LHCN-M2 (cell line): ENCODE data around the gene PHLDB1. TPM values are rescaled to one million over a fixed set of nuclear protein-coding genes. Genes with fewer than 3 reads are reported as not detected.
A peak's percentile ranks its signal among the peaks of the same experiment; 100 is the strongest.

Source experiments
- DNase-seq: peaks from one replicate; pipeline ENCODE4 v3.0.0-alpha.2; 2012; ENCODE audit warnings: low read depth
- total RNA-seq: library from RNA; depleted of rRNA; stranded (reverse); fragments of >200 nt; gene quantifications from 2 replicates; pipeline ENCODE4 v1.2.3, GENCODE V29; 2014

The PHLDB1 gene
- total RNA-seq, 1 experiment from 2014 or later = 79.0 TPM

DNA sequence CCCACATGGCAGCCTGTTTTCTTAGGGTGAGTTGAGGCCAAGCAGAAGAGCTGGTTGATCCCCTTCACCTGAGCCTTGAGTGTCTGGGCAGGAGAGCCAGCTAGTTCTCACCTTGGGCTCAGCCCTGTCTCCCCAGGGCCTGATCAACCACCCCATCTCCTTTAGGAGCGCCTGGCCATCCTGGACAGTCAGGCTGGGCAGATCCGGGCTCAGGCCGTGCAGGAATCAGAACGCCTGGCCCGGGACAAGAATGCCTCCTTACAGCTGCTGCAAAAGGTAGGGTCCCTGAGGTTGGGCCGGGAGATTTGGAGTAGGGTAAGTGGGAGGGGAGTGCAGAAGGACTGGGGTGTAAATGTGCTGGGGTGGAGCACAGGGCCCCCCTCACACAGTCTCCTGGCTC lies 31.3 kb downstream of the PHLDB1 start:
- no peak for DNase-seq

GRCh38 chr11:118639899-118640298 lies 32.5 kb downstream of the PHLDB1 start:
- no peak for DNase-seq

GRCh38 chr11:118640332-118641154 lies 33.1 kb downstream of the PHLDB1 start:
- no peak for DNase-seq

DNA sequence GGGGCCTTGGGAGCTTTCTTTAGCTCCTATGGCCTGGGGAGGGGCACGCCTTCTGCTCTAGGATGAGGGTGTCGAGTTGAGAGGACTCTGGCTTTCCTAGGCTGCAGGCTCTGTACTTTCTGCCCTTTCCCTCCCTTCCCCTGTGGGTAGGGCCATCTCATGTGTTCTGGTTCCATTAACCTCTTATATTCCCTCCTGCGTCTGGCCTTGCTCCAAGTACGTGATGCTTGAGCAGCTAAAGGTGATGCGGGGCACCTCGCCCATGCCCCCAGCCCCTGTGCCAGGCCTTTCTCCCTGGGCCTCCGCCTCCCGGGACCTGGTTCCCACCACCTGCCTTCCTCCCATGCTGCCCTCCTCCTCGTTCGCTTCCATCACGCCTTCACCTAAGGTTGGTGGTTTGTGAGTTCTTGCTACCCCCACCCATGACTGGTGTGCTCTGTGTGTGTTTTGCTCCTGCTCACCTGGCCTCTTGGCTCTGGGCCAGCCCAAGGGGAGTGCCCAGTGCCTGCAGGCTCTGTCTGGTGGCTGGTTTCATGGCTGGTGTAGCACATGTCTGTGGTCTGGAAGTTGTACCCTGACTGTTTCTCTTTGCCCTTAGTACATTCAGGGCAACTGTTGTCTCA lies 34.1 kb downstream of the PHLDB1 start:
- DNase-seq = no peak

- no peak for DNase-seq
These were observed 36.0 kb downstream of the PHLDB1 start for GRCh38 chr11:118643142-118643994.

DNA sequence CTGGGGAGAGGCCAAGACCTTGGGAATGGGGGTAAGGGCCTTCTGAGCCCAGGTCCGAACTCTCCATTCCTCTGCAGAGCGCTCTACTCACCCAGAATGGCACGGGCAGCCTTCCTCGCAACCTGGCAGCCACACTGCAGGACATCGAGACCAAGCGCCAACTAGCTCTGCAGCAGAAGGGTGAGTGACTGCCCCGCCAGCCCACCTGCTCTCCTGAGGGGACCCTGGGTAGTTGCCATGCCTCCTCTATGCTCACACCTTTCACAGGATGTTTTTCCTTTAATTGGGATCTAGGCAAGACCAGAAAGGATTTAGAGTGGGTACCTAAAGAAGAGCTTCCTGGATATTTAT lies 36.6 kb downstream of the PHLDB1 start:
- no peak for DNase-seq

- no peak for DNase-seq
These were observed 37.1 kb downstream of the PHLDB1 start for GRCh38 chr11:118644496-118644895.

GRCh38 chr11:118645066-118645715 lies 37.8 kb downstream of the PHLDB1 start:
- DNase-seq = no peak

- no peak for DNase-seq
These were observed 39.0 kb downstream of the PHLDB1 start for GRCh38 chr11:118646393-118646792.

DNA sequence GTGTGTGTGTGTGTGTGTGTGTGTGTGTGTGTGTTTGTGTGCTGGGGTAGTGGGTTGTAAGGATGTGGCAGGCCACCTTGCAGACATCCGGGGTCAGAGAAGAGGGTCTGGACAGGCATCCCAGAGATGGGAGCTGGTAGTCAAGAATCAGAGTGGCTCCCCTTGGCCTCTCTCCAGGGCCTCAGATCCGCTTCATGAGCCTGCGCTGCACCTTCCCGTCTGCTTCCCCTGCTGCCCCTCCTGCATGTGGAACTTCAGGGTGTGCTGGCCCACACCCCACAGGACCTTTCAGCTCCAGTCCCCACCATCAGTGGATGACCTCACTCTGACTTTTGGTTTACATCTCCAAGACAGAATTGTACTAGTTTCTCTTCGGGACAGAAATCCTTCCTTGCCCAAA lies 40.9 kb downstream of the PHLDB1 start:
- DNase-seq = no peak

- no peak for DNase-seq
These were observed 42.5 kb downstream of the PHLDB1 start for GRCh38 chr11:118649941-118650340.

GRCh38 chr11:118650366-118650765 lies 43.0 kb downstream of the PHLDB1 start:
- no peak for DNase-seq

DNA sequence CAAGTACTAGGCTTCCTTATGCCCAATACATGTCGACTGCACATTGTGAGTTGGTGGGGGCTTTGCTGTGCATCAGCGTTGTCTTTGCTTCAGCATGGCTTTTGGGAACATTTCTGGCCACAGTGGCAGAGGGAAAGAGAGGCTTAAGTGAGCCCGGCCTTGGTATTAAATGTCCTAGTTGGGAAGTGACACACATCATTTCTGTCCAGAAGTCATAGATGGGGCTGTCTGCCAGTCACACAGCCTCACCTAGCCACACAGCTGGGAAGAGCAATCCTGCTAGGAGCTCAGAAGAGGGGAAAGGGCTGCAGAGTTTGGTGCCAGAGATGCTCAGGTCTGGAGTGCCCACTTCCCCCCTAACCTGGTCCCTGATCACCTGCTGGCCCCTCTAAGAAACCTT lies 44.4 kb downstream of the PHLDB1 start:
- DNase-seq = no peak

GRCh38 chr11:118652681-118653181 lies 45.3 kb downstream of the PHLDB1 start:
- peak; percentile 71 for DNase-seq

- DNase-seq = no peak
These were observed 46.4 kb downstream of the PHLDB1 start for GRCh38 chr11:118653684-118654390.

DNA sequence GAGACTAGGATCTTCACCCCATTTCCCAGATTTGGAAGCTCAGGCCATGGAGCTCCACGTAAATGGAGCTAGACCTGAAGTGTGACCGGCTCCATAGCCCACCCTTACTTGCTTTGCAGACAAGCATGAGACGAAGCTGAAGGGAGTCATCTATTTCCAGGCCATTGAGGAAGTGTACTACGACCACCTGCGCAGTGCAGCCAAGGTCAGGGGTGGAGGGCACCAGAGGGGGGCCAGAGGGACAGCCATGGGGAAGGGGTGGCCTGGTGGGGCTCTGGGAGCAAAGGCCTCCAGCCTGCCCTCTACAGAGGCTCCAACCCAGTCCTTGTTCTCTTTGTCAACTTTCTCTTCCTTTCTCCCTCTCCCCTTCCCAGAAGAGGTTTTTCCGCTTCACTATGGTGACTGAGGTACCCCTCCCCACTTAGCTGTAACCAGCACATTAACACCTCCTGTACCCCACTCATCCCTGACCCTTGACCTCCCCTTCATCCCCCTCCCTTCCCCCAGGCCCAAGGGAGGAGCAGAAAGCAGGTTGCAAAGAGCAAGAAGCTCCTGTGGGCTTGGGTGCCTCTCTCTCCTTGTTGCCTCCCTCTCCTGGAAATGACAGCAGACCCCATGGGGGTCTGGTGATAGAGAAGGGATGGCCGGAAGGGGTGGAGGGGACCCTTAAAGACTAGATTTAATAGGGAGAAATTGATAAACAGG lies 48.2 kb downstream of the PHLDB1 start:
- DNase-seq = no peak

DNA sequence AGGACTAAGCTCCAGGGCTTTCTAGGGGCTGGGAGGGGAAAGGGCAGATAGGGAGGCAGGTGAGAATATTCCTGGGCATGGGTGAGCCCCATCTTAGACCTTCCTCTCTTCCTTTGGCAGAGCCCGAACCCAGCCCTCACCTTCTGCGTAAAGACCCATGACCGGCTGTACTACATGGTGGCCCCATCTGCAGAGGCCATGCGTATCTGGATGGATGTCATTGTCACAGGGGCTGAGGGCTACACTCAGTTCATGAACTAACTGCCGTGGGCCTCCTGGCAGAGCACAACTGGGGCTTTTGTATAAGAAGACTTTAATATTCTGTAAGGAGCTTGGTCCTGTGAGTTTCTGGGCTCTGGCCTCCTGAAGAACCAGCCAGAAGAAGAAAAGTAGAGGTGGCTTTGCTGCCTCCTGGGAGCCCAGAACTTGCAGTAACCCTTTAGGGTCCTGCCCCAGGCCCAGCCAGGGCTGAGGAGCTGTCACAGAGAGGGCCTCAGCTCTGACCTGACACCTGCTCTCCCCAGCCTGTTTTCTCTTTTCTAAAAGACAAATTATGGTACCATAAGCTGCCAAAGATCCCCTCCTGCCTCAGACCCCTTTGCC lies 49.2 kb downstream of the PHLDB1 start:
- DNase-seq = no peak

DNA sequence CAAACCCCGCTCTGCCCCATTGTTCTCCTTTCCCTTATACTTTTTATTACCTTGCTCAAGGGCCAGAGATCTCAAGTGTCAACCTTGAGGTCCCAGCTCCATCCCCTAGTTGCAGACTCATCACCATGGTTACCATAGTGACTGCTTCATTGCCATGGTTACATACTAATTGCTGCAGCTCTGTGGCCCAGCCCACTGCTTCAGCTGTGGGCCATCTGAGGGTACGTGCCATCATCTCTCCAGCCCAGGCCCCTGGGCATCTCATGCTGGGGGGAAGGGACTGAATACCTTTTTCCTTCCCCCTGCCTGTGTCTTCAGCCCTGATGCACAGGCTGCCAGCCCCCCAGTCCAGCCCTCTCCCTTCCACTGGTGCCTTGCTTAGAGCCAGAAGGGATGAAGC lies 49.8 kb downstream of the PHLDB1 start:
- DNase-seq = peak; percentile 38

GRCh38 chr11:118657709-118658428 lies 50.5 kb downstream of the PHLDB1 start:
- no peak for DNase-seq
